ENCODE results near the gene ULK3. TPM values are rescaled to one million over a fixed set of nuclear protein-coding genes. Genes with fewer than 3 reads are reported as not detected.

ULK3 gene
- total RNA-seq, 6 experiments from 2014 or later: 12.5 to 18.9 (median 16.1) TPM

GRCh38 chr15:74788683-74789151 is 54.2 kb downstream of the ULK3 start:
- peak overlapping the region; percentile 9; the same call in 1 of the 2 replicates for H3K27ac Mint-ChIP-seq
- TF ChIP-seq CTCF (IDR thresholded peaks at IDR 0.05): no peak
- H3K27me3 Mint-ChIP-seq (ENCODE audit: insufficient read depth): peaks cover 4% of the 10 kb centered on the region; the same call in 1 of the 2 replicates
- H3K4me3 Mint-ChIP-seq: no peak overlapping the region
- H3K36me3 Mint-ChIP-seq (ENCODE audit: low read depth): no peaks in the 10 kb centered on the region
- DNase-seq: no peak
- H3K4me1 Mint-ChIP-seq (ENCODE audit: low read depth): peaks cover 71% of the 10 kb centered on the region
- no peaks in the 10 kb centered on the region for H3K9me3 Mint-ChIP-seq

- no peak for TF ChIP-seq CTCF (IDR thresholded peaks at IDR 0.05)
- peaks cover 77% of the 10 kb centered on the region for H3K4me1 Mint-ChIP-seq (ENCODE audit: low read depth)
- no peaks in the 10 kb centered on the region for H3K36me3 Mint-ChIP-seq (ENCODE audit: low read depth)
- H3K4me3 Mint-ChIP-seq: no peak overlapping the region
- no peaks in the 10 kb centered on the region for H3K9me3 Mint-ChIP-seq
- no peak for DNase-seq
- peaks cover 2% of the 10 kb centered on the region; the same call in 1 of the 2 replicates for H3K27me3 Mint-ChIP-seq (ENCODE audit: insufficient read depth)
- peak overlapping the region; percentile 47; the same call in 1 of the 2 replicates for H3K27ac Mint-ChIP-seq
Measured at GRCh38 chr15:74788042-74788682, 54.8 kb downstream of the ULK3 start.

- peak overlapping the region; percentile 47; the same call in 1 of the 2 replicates for H3K27ac Mint-ChIP-seq
- H3K36me3 Mint-ChIP-seq (ENCODE audit: low read depth): no peaks in the 10 kb centered on the region
Measured at GRCh38 chr15:74787251-74788041, 55.5 kb downstream of the ULK3 start.

GRCh38 chr15:74786551-74787165 is 56.3 kb downstream of the ULK3 start:
- Mint-ChIP-seq H3K9me3 (no peaks in the 10 kb centered on the region), H3K36me3 (ENCODE audit: low read depth) (no peaks in the 10 kb centered on the region), H3K27ac (no peak overlapping the region), H3K4me1 (ENCODE audit: low read depth) (peaks cover 74% of the 10 kb centered on the region), H3K27me3 (ENCODE audit: insufficient read depth) (peaks cover 2% of the 10 kb centered on the region; the same call in 1 of the 2 replicates), H3K4me3 (no peak overlapping the region)
- TF ChIP-seq CTCF (IDR thresholded peaks at IDR 0.05): no peak
- DNase-seq: no peak

More at GRCh38 chr15:74787251-74788041, 55.5 kb downstream of the ULK3 start:
- Mint-ChIP-seq H3K4me1 (ENCODE audit: low read depth) (peaks cover 81% of the 10 kb centered on the region), H3K9me3 (no peaks in the 10 kb centered on the region), H3K27me3 (ENCODE audit: insufficient read depth) (peaks cover 2% of the 10 kb centered on the region; the same call in 1 of the 2 replicates), H3K4me3 (no peak overlapping the region)
- DNase-seq: no peak
- peak; percentile 51; the same call in 1 of the 2 replicates for TF ChIP-seq CTCF (IDR thresholded peaks at IDR 0.05)

Small RNA genes within 50 kb of the gene (microRNA-seq; reads per million reads assigned to microRNA genes)
- gene MIR4513: not detected
- gene MIR6882: not detected

Other genes starting within 250 kb of the ULK3 start
- gene CLK3, start 227.3 kb downstream of the ULK3 start, total RNA-seq (2021; fragmentation: NEBNext Ultra II Directional; extraction: Animal tissue kit (Norgen Biotek cat#: 25700)): 10 to 100 TPM; 45.4 to 53.0 (median 46.9) TPM
- gene EDC3, start 147.1 kb downstream of the ULK3 start, total RNA-seq (2021; fragmentation: NEBNext Ultra II Directional; extraction: Animal tissue kit (Norgen Biotek cat#: 25700)): 10 to 100 TPM; 37.2 to 46.8 (median 40.8) TPM
- gene CYP1A1, start 117.6 kb downstream of the ULK3 start, total RNA-seq (2021; fragmentation: NEBNext Ultra II Directional; extraction: Animal tissue kit (Norgen Biotek cat#: 25700)): not detected
- not detected for gene CYP1A2, start 94.3 kb downstream of the ULK3 start, total RNA-seq (2021; fragmentation: NEBNext Ultra II Directional; extraction: Animal tissue kit (Norgen Biotek cat#: 25700))
- 10 to 100 TPM; 48.8 to 59.0 (median 53.3) TPM for gene CSK, start 61.1 kb downstream of the ULK3 start, total RNA-seq (2021; fragmentation: NEBNext Ultra II Directional; extraction: Animal tissue kit (Norgen Biotek cat#: 25700))
- not detected for gene LMAN1L, start 30.3 kb downstream of the ULK3 start, total RNA-seq (2021; fragmentation: NEBNext Ultra II Directional; extraction: Animal tissue kit (Norgen Biotek cat#: 25700))
- gene CPLX3, start 16.5 kb downstream of the ULK3 start, total RNA-seq (2021; fragmentation: NEBNext Ultra II Directional; extraction: Animal tissue kit (Norgen Biotek cat#: 25700)): under 1 TPM in 1 of 6 experiments, not detected in 5; 0.09 TPM
- 10 to 100 TPM; 70.1 to 86.1 (median 75.9) TPM for gene SCAMP2, start 30.2 kb upstream of the ULK3 start, total RNA-seq (2021; fragmentation: NEBNext Ultra II Directional; extraction: Animal tissue kit (Norgen Biotek cat#: 25700))
- 10 to 100 TPM; 32.3 to 43.0 (median 35.4) TPM for gene MPI, start 46.9 kb upstream of the ULK3 start, total RNA-seq (2021; fragmentation: NEBNext Ultra II Directional; extraction: Animal tissue kit (Norgen Biotek cat#: 25700))
- 10 to 100 TPM; 40.6 to 61.4 (median 51.8) TPM for gene FAM219B, start 63.7 kb upstream of the ULK3 start, total RNA-seq (2021; fragmentation: NEBNext Ultra II Directional; extraction: Animal tissue kit (Norgen Biotek cat#: 25700))
- gene COX5A, start 94.9 kb upstream of the ULK3 start, total RNA-seq (2021; fragmentation: NEBNext Ultra II Directional; extraction: Animal tissue kit (Norgen Biotek cat#: 25700)): 100 to 1,000 TPM; 181 to 189 (median 186) TPM
- gene RPP25, start 113.6 kb upstream of the ULK3 start, total RNA-seq (2021; fragmentation: NEBNext Ultra II Directional; extraction: Animal tissue kit (Norgen Biotek cat#: 25700)): 1 to 10 TPM in 5 of 6 experiments, under 1 TPM in 1; 0.76 to 1.7 (median 1.5) TPM
- 10 to 100 TPM in 2 of 6 experiments, 1 to 10 TPM in 4; 6.4 to 11.2 (median 6.9) TPM for gene SCAMP5, start 152.4 kb upstream of the ULK3 start, total RNA-seq (2021; fragmentation: NEBNext Ultra II Directional; extraction: Animal tissue kit (Norgen Biotek cat#: 25700))
- gene PPCDC, start 180.4 kb upstream of the ULK3 start, total RNA-seq (2021; fragmentation: NEBNext Ultra II Directional; extraction: Animal tissue kit (Norgen Biotek cat#: 25700)): 10 to 100 TPM in 5 of 6 experiments, 1 to 10 TPM in 1; 9.8 to 12.3 (median 11.2) TPM

All from HFFc6 (cell line).